IPS-11a (cell line): ENCODE measurements around the gene TNKS1BP1.

ENCODE experiments used
- H3K4me3 ChIP-seq: one replicate; pipeline ENCODE4 v1.5.1; 2013; ENCODE audit warnings: low read depth, low read length, control low read depth

Gene TNKS1BP1

DNA sequence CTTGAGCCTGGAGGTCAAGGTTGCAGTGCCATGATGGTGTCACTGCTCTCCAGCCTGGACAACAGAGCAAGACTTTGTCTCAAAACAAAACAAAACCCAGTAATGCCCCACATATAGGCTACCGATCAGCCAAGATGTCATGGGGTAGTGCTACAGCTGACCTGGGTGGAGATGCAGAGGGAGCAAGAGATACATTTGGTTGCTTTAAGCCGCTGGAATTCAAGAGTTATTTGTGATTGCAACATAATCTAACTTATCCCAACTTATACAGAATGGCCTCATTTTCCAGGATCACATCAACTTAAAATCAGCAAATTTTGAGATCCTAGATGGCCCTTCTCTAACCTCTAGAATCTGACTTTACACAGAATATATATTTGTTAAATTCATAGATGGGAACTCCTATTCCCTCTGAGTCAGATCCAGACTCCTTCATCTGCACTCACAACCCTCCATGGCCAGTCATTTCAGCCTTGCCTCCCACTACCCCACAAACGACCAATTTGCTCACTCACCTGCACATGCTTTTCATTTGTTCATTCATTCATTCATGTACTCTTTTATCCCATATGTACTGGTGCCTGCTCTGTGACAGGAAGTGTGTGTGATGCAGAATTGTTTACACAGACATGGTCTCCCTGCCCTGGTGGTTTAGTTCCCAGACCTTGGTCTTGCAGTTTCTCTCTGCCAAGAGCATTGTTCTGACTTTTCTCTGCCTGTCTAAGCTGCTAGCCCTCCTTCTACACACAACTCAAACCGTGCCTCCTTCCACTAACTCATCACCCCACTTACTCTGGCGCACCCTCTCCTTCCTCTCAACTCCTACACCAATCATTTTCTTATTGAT lies 63.6 kb downstream of the TNKS1BP1 start:
- no peak overlapping the region for H3K4me3 ChIP-seq

DNA sequence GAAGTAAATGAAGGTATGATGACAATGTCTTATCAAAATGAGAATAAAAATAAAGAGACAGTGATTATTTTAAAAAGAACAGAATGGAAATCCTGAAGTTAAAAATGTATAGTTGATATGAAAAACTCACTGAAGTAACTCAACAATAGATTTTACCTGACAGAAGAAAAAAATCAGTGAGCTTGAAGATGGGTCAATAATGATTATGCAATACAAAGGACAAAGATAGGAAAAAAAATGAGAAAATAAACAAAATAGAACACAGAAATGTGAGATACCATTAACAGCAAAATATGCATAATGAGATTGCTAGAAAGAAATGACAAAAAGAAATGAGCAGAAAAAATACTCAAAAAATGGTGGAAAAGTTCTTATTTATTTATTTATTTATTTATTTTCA lies 68.6 kb downstream of the TNKS1BP1 start:
- H3K4me3 ChIP-seq: no peak overlapping the region

DNA sequence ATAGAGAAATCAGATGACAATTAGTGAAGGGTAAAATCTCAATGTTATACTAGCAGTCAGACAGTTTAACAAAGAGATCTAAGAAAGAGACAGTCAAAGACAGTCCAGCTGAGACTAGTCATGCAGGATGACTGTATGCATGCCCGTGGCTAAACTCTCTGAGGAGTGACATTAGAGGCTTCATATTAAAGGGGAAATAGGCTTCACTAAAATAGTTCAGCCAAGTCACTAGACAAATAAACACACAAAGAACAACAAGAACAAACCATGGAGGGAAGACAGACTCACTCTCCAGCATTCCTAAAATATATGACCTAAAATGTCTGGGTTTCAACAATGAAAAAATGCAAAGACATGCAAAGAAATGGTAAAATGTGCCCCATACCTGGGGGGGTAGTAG lies 69.1 kb downstream of the TNKS1BP1 start:
- H3K4me3 ChIP-seq: no peak overlapping the region

DNA sequence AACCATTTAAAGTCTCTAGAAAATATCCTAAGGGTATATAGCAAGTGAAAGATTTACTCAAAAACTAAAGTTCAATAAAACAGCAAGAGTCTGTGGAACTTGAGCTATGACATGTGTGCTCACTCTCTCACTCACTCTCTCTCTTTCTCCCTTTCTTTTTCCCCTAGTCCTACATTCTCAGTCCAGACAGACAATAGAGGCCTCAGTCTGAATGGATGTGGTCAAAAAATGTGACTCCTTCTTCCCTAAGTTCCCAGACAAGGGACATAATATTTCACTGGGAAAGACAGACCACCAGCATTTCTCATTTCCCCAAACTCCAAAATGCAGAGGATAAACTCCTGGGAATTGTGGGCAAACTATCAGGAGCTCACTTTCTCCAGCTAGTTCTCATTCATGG lies 70.1 kb downstream of the TNKS1BP1 start:
- no peak overlapping the region for H3K4me3 ChIP-seq

DNA sequence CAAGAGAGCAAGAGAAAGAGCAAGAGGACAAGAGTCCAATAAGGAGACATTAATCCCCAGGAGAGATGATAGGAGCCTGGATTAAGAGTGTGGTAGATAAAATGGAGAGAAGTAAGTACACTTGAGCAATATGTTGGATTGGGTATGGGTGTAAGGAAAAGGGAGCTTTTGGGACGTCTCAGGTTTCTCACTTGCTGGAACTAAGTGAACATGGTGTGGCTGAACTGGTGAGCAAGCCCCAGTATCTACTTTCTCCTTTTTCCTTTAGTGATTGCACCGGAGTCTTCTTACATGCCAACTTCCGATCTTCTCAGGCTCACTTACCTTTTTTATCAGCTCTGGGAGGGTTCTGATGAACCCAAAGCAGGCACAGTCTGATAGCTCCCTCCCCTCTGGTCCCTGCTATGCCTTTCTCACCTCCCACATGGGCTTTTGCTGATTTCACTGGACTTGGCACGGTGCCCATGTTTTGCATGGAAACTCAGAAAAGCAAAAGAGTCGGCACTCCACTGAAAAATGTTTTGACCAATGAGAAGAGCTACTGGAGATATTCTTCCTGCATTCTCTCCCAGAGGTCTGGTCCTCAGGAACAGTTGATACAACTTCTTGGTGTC lies 73.2 kb downstream of the TNKS1BP1 start:
- H3K4me3 ChIP-seq: no peak overlapping the region

DNA sequence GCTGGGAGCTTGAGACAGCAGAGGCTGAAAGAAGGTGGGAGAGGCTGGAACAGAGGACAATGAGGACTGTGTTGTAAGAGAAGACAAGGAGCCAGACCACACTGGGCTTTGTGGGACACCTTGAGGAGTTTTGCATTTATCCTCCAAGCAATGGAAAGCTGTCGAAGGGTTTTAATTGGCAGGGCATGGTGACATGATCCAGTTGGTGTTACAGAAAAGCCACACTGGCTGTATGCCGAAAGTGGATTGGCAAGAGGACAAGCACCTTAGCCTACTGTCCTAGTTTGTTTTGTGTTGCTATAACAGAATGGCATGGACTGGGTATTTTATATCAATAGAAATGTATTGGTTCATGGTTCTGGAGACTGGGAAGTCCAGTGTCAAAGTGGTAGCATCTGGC lies 73.7 kb downstream of the TNKS1BP1 start:
- H3K4me3 ChIP-seq: no peak overlapping the region
